GM12878 (cell line): ENCODE data around the gene RARA. TPM values are rescaled to one million over a fixed set of nuclear protein-coding genes. Genes with fewer than 3 reads are reported as not detected.

Experiments
- ATAC-seq: fragments of 200-7000 bp; cut with Tn5 transposase; 3 replicates; pipeline ENCODE4 v1.9.1; 2020; ENCODE audit warnings: mild to moderate bottlenecking, moderate library complexity
- BruUV-seq: library from RNA; stranded (reverse); fragments of 400-500 nt; replicated peaks from 2 replicates; lab custom pipeline; 2021; lab: Mats Ljungman, UMichigan
- CTCF ChIA-PET: fragments of 300-600 bp; sonication (Branson Sonifier 250); formaldehyde crosslinking; extraction: SDS; loops from one replicate; lab custom pipeline; 2021; ENCODE audit warnings: inconsistent platforms; lab: Yijun Ruan, JAX
- POLR2A ChIA-PET: fragments of 350-600 bp; formaldehyde crosslinking; extraction: SDS; loops from one replicate; lab custom pipeline; 2021; ENCODE audit warnings: inconsistent platforms; lab: Charles Lee
- RAD21 ChIA-PET: fragments of 300-600 bp; sonication (Branson Sonifier 250); formaldehyde crosslinking; loops from one replicate; lab custom pipeline; 2023; ENCODE audit warnings: antibody characterized with exemption; ENCODE audit not compliant: unreplicated experiment; lab: Charles Lee
- SMC1A ChIA-PET: fragments of 300-600 bp; sonication (Branson Sonifier 250); formaldehyde crosslinking; loops from one replicate; lab custom pipeline; 2023; ENCODE audit not compliant: unreplicated experiment, uncharacterized antibody; lab: Charles Lee
- DNase-seq: peaks from one replicate; pipeline ENCODE4 v3.0.0-alpha.2; 2011; ENCODE audit warnings: low read depth, low spot score
- FAIRE-seq: peaks from 3 replicates; lab custom pipeline; 2011; peaks lifted over from hg19 to GRCh38; lab: Jason Lieb, UNC
- H2AFZ ChIP-seq: 2 replicates; pipeline ENCODE4 v1.6.0; 2011; ENCODE audit warnings: low read depth, low read length, control low read depth; ENCODE audit not compliant: control insufficient read depth
- H3K27ac ChIP-seq: 2 replicates; pipeline ENCODE4 v1.5.1; 2011; ENCODE audit warnings: control low read depth; ENCODE audit not compliant: control insufficient read depth, insufficient read depth
- H3K27me3 ChIP-seq, 2 experiments: replicated peaks in 1 of 2; 2 replicates each; pipeline versions ENCODE4 v1.6.0 to v1.6.1; 2011; ENCODE audit warnings: low read length in 1 of 2; ENCODE audit not compliant: control insufficient read depth in 2 of 2, insufficient read depth in 2 of 2
- H3K36me3 ChIP-seq, 2 experiments: 2 replicates each; pipeline ENCODE4 v1.5.1; 2011; ENCODE audit warnings: low read length in 1 of 2; ENCODE audit not compliant: control insufficient read depth in 2 of 2, insufficient read depth in 2 of 2
- H3K4me1 ChIP-seq: 2 replicates; pipeline ENCODE4 v1.6.1; 2011; ENCODE audit warnings: mild to moderate bottlenecking, low read length, moderate library complexity, mixed read lengths; ENCODE audit not compliant: control insufficient read depth, insufficient read depth
- H3K4me2 ChIP-seq: 2 replicates; pipeline ENCODE4 v1.6.0; 2011; ENCODE audit warnings: control low read depth; ENCODE audit not compliant: control insufficient read depth, insufficient read depth
- H3K4me3 ChIP-seq: fragments of 200-600 bp; sonication (generic); 2 replicates; pipeline ENCODE4 v1.5.1; 2016
- H3K79me2 ChIP-seq: 2 replicates; pipeline ENCODE4 v1.6.0; 2011; ENCODE audit warnings: low read length; ENCODE audit not compliant: control insufficient read depth, insufficient read depth
- H3K9ac ChIP-seq: 2 replicates; pipeline ENCODE4 v1.8.0; 2011; ENCODE audit warnings: low read length, control low read depth, mixed read lengths; ENCODE audit not compliant: control insufficient read depth, insufficient read depth
- H3K9me3 ChIP-seq: replicated peaks from 3 replicates; pipeline ENCODE4 v1.5.1; 2011; ENCODE audit warnings: mild to moderate bottlenecking, low read length; ENCODE audit not compliant: control insufficient read depth, insufficient read depth
- H4K20me1 ChIP-seq: 2 replicates; pipeline ENCODE4 v1.6.0; 2011; ENCODE audit not compliant: control insufficient read depth, insufficient read depth
- CHD1 ChIP-seq: IDR thresholded peaks from 2 replicates; pipeline ENCODE4 v1.6.1; 2012; ENCODE audit warnings: low read depth, low read length, improper control_type of control experiment
- DPF2 ChIP-seq: fragments of 450-650 bp; IDR thresholded peaks from 2 replicates; pipeline ENCODE4 v1.6.1; 2017; ENCODE audit warnings: mild to moderate bottlenecking
- ELK1 ChIP-seq: IDR thresholded peaks from 2 replicates; pipeline ENCODE4 v1.6.1; 2012; ENCODE audit warnings: low read depth, low read length, improper control_type of control experiment
- HSF1 ChIP-seq: fragments of 150-350 bp; IDR thresholded peaks from 2 replicates; pipeline ENCODE4 v1.6.1; 2014; ENCODE audit warnings: mild to moderate bottlenecking, low read depth, low read length
- LARP7 ChIP-seq: fragments of 450-650 bp; IDR thresholded peaks from 2 replicates; pipeline ENCODE4 v1.6.1; 2017; ENCODE audit warnings: mild to moderate bottlenecking
- NFXL1 ChIP-seq: fragments of 450-650 bp; IDR thresholded peaks from 2 replicates; pipeline ENCODE4 v1.6.1; 2017; ENCODE audit warnings: antibody characterized with exemption, mild to moderate bottlenecking, borderline replicate concordance
- NFYA ChIP-seq: IDR thresholded peaks from 2 replicates; pipeline ENCODE4 v1.6.1; 2011; ENCODE audit warnings: low read depth, mild to moderate bottlenecking, low read length, improper control_type of control experiment, borderline replicate concordance
- NR2F1 ChIP-seq: fragments of 450-650 bp; conservative IDR thresholded peaks from 2 replicates; pipeline ENCODE4 v1.6.1; 2017; ENCODE audit warnings: mild to moderate bottlenecking
- NRF1 ChIP-seq: conservative IDR thresholded peaks from 2 replicates; pipeline ENCODE4 v1.6.1; 2011; ENCODE audit warnings: mild to moderate bottlenecking, low read depth, low read length, improper control_type of control experiment
- PML ChIP-seq: IDR thresholded peaks from 2 replicates; pipeline ENCODE4 v1.6.1; 2012; ENCODE audit warnings: low read length, inconsistent platforms
- POU2F2 ChIP-seq: IDR thresholded peaks from 3 replicates; pipeline ENCODE4 v1.6.1; 2011; ENCODE audit warnings: low read depth, mild to moderate bottlenecking, low read length, borderline replicate concordance
- SPI1 ChIP-seq: IDR thresholded peaks from 2 replicates; pipeline ENCODE4 v1.6.1; 2011; ENCODE audit warnings: low read depth, mild to moderate bottlenecking, low read length, moderate library complexity, borderline replicate concordance; ENCODE audit not compliant: insufficient read depth
- TBL1XR1 ChIP-seq: IDR thresholded peaks from 2 replicates; pipeline ENCODE4 v1.6.1; 2012; ENCODE audit warnings: low read depth, low read length, improper control_type of control experiment
- TCF3 ChIP-seq: IDR thresholded peaks from 2 replicates; pipeline ENCODE4 v1.6.1; 2012; ENCODE audit warnings: low read depth, mild to moderate bottlenecking, low read length, borderline replicate concordance; ENCODE audit not compliant: insufficient read depth
- TCF7 ChIP-seq: IDR thresholded peaks from 2 replicates; pipeline ENCODE4 v1.6.1; 2014; ENCODE audit warnings: antibody characterized with exemption, borderline replicate concordance
- YBX1 ChIP-seq: fragments of 450-650 bp; IDR thresholded peaks from 2 replicates; pipeline ENCODE4 v1.6.1; 2016; ENCODE audit warnings: antibody characterized with exemption
- ZNF622 ChIP-seq: fragments of 450-650 bp; IDR thresholded peaks from 2 replicates; pipeline ENCODE4 v1.6.1; 2017; ENCODE audit warnings: mild to moderate bottlenecking, inconsistent platforms
- WGBS: methylation state at CpG from one replicate; pipeline ENCODE4 v1.1.6; 2016; ENCODE audit warnings: low lambda C conversion rate; ENCODE audit not compliant: insufficient replicate concordance, insufficient coverage; ENCODE audit errors: missing lambda C conversion rate; 5-methylcytosine and 5-hydroxymethylcytosine counted together
- in situ Hi-C: fragments of 300-500 bp; cut with MboI; formaldehyde crosslinking; loops from 9 replicates; pipeline ENCODE4 v1.14.3; 2018; ENCODE audit warnings: mixed read lengths
- intact Hi-C: fragments of 100-400 bp; cut with micrococcal nuclease; formaldehyde crosslinking; loops from one replicate; pipeline ENCODE4 v1.14.2; 2022; ENCODE audit not compliant: unreplicated experiment
- polyA plus RNA-seq, 11 experiments: library from polyadenylated mRNA; depleted of rRNA in 4 of 11; unstranded in 6 of 11; stranded (reverse) in 5 of 11; fragments of >200 nt; fragmentation: Nextera tagmentation in 4 of 11; fragmentation: Illumina TruSeq in 1 of 11; extraction: Ambion mirVana in 4 of 11; extraction: Trizol in 1 of 11; gene quantifications; 1 replicate in 1 of 11; 2 replicates in 10 of 11; pipeline versions ENCODE4 v1.2.1 to v1.2.3, GENCODE V29; 2011 to 2016; ENCODE audit warnings: inconsistent platforms in 2 of 11, missing spikeins in 2 of 11, low read depth in 1 of 11
- total RNA-seq, 4 experiments: library from RNA; depleted of rRNA in 3 of 4; stranded (reverse); fragments of >200 nt in 3 of 4; fragmentation: Illumina TruSeq in 1 of 4; extraction: Trizol in 1 of 4; gene quantifications; 2 replicates each; pipeline versions ENCODE4 v1.2.1 to v1.2.3, GENCODE V29; 2013 to 2021

The RARA gene
- total and polyA plus RNA-seq, 10 of the 15 experiments (the other 5 are each of a cell fraction or from before 2014, with no cell fraction given), result 0.13 to 33.6 (median 13.6) TPM

GRCh38 chr17:40307740-40308239 is 1.2 kb upstream of the RARA start (continued):
- TF ChIP-seq HSF1 (no peak), DPF2 (no peak), NFXL1 (no peak), TCF3 (no peak), NFYA (no peak), LARP7 (no peak), SPI1 (no peak)

- Histone ChIP-seq H3K9ac (peak overlapping the region; percentile 7; the same call in 1 of the 2 replicates), H3K4me3 (peak overlapping the region; percentile 70; the same call in 1 of the 2 replicates), H4K20me1 (no peaks in the 10 kb centered on the region)
Measured at GRCh38 chr17:40309949-40310510, 1.1 kb downstream of the RARA start.

More at GRCh38 chr17:40309949-40310510, 1.1 kb downstream of the RARA start:
- Histone ChIP-seq H3K9me3 (no peaks in the 10 kb centered on the region), H3K27me3 (no peaks in the 10 kb centered on the region), H2AFZ (no peak overlapping the region), H3K4me2 (peak overlapping the region; percentile 71), H3K4me1 (peaks cover 58% of the 10 kb centered on the region), H3K27ac (peak overlapping the region; percentile 72), H3K36me3 (no peaks in the 10 kb centered on the region; a peak in 1 of 4 replicates), H3K79me2 (no peaks in the 10 kb centered on the region; the same call in none of the 2 replicates)
- no peak for DNase-seq
- intact Hi-C loops, result loop anchor here (10.0 kb wide), 1 partner anchor 105 kb away; the partner anchor contains the start of gene TOP2A
- ChIA-PET SMC1A (interaction anchor here (0.9 to 11.2 kb wide), 12 partner anchors 8 to 311 kb away, joined by 3 to 172 read pairs (median 4); no protein-coding TSS in a partner anchor), CTCF (interaction anchor here (0.6 to 10.6 kb wide), 15 partner anchors 9 to 566 kb away, joined by 3 to 311 read pairs (median 5); partner anchors contain the start of gene TOP2A), POLR2A (interaction anchor here (0.5 to 9.8 kb wide), 9 partner anchors 9 to 1368 kb away, joined by 3 to 123 read pairs (median 3); no protein-coding TSS in a partner anchor), RAD21 (interaction anchor here (0.7 to 18.7 kb wide), 8 partner anchors 13 to 305 kb away, joined by 3 to 271 read pairs (median 3); partner anchors contain the start of gene WIPF2)
- FAIRE-seq, result no peak
- 63% methylated on average over 2 of the region's 2 CpGs for WGBS
- TF ChIP-seq TCF7 (no peak), HSF1 (no peak), TBL1XR1 (no peak), PML (no peak), ZNF622 (no peak), NR2F1 (no peak), POU2F2 (no peak), ELK1 (no peak), YBX1 (no peak), CHD1 (no peak), NRF1 (no peak)
- in situ Hi-C loops, result loop anchor here (5.0 kb wide), 1 partner anchor 227 kb away; no protein-coding TSS in a partner anchor
- ATAC-seq, result 0 out of 3 replicates have a peak, but pooled peaks have one; percentile 3
- no TSS peak for BruUV-seq
